D721Med (cell line): Measurements from ENCODE around the gene SPTA1.

ENCODE experiments used
- DNase-seq: peaks from one replicate; pipeline ENCODE4 v3.0.0; 2011; ENCODE audit warnings: low spot score; ENCODE audit not compliant: insufficient read length
- FAIRE-seq: peaks from 2 replicates; lab custom pipeline; 2011; peaks lifted over from hg19 to GRCh38; lab: Jason Lieb, UNC
- TF ChIP-seq, protein P1 (sequence below): IDR thresholded peaks from 2 replicates; pipeline ENCODE4 v1.5.1; 2012; ENCODE audit warnings: mild to moderate bottlenecking, control low read depth; ENCODE audit not compliant: insufficient read depth; ENCODE audit errors: missing control alignments

Gene SPTA1

DNA sequence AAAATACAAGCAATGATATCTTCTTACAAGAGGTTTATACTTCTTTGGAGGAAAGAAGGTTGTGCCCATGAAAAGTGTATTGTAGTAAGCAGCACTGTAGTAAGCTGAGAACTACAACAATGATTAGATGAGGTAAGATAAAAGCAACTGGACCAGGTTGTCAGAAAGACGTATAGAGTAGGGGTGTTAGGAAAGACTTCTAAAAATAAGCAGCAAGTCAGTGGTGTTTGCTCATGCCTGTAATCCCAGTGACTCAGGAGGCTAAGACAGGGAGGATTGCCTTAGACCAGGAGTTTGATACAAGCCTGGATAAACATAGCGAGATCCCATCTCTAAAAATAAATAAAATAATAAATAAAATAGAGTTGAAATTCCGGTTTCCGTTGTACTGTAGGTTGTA lies 102.6 kb downstream of the SPTA1 start:
- FAIRE-seq: no peak
- no peak for DNase-seq
- TF ChIP-seq, protein P1, sequence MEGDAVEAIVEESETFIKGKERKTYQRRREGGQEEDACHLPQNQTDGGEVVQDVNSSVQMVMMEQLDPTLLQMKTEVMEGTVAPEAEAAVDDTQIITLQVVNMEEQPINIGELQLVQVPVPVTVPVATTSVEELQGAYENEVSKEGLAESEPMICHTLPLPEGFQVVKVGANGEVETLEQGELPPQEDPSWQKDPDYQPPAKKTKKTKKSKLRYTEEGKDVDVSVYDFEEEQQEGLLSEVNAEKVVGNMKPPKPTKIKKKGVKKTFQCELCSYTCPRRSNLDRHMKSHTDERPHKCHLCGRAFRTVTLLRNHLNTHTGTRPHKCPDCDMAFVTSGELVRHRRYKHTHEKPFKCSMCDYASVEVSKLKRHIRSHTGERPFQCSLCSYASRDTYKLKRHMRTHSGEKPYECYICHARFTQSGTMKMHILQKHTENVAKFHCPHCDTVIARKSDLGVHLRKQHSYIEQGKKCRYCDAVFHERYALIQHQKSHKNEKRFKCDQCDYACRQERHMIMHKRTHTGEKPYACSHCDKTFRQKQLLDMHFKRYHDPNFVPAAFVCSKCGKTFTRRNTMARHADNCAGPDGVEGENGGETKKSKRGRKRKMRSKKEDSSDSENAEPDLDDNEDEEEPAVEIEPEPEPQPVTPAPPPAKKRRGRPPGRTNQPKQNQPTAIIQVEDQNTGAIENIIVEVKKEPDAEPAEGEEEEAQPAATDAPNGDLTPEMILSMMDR: no peak

DNA sequence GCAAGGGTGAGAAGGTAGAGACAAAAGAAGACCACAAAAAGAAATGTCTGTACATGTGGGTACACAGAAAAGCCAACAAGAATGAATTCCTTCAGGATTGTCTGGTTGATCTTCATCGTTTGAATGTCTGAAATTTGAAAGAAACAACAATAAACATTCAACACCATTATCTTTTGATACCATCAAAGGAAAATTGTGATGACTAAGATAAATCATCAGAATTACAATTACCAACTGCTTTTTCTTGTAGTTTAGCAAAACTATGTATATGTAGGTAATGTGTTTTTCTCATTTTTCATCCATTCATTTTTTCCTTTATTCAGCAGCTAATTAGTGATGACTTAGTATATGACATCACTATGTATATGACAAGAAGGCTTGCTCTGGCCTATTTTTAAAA lies 106.8 kb downstream of the SPTA1 start, which contains the start of gene OR10X1:
Gene OR10X1, minus strand, starts transcription at position 167 of the 400 bp plus-strand sequence. Its CDS starts 0 bp downstream, at position 167.
- DNase-seq (no peak), FAIRE-seq (no peak)
- TF ChIP-seq, protein P1: no peak

DNA sequence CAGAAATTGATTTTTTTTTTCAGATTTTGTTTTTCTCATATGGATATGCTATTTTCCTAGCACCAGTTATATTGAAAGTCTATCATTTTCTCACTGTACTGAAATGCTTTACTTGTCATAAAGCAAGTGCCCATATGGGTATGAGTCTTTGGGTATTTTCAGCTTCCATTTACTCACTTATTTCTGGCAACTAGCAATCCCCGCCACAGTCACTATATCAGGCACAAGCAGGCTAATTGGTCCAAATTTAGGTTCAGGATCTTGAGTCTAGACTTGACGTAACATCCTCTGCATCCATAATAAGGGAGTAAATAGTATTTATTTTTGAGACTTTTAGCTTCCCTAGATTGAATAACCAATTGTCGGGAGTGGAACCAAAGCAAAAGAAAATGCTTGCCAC lies 109.0 kb downstream of the SPTA1 start:
- DNase-seq (no peak), FAIRE-seq (no peak)
- TF ChIP-seq, protein P1: no peak

DNA sequence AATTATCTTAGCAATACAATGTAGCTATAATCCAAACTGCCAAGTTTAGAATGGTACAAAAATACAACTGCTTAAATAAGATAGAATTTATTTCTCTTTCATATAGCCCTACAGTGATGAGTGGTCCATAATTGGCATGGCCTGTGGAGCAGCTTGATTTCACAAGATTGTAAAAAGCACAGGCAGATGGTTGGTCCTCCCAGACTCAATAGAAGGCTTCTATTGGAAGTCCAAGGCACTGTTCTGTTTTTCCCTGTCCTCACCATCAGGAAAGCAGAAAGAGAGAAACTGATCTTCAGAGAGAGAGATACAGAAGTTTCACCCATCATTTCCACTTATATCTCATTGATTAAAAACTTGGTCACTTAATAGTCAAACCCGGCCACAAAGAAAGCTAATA lies 114.3 kb downstream of the SPTA1 start:
- TF ChIP-seq, protein P1: no peak
- FAIRE-seq: no peak

GRCh38 chr1:158570480-158570879 lies 116.0 kb downstream of the SPTA1 start, which contains the start of gene OR6P1:
Gene OR6P1 (minus strand): TSS chr1:158570580. CDS start chr1:158563604, 6,976 bp downstream.
- TF ChIP-seq, protein P1: no peak
- FAIRE-seq (no peak), DNase-seq (no peak)

More for the DNA sequence above, 114.3 kb downstream of the SPTA1 start:
- no peak for DNase-seq

- DNase-seq: no peak
- TF ChIP-seq, protein P1: no peak
- FAIRE-seq: no peak
These were observed 121.9 kb downstream of the SPTA1 start for GRCh38 chr1:158564608-158565007.

GRCh38 chr1:158563853-158564252 lies 122.7 kb downstream of the SPTA1 start:
- FAIRE-seq (no peak), DNase-seq (no peak)

More at GRCh38 chr1:158563853-158564252, 122.7 kb downstream of the SPTA1 start:
- TF ChIP-seq, protein P1: no peak
